MM.1S (cell line): Measurements from ENCODE around the gene C2.

Experiments used
- EZH2 ChIP-seq: fragments of 300-600 bp; sonication (generic); optimal IDR thresholded peaks from 2 replicates; pipeline ENCODE3; 2017; ENCODE audit warnings: low read depth, mild to moderate bottlenecking, antibody characterized with exemption, low read length, mixed read lengths
- EZH2phosphoT487 ChIP-seq: fragments of 300-600 bp; sonication (generic); IDR thresholded peaks from 2 replicates; pipeline ENCODE4 v1.6.1; 2018; ENCODE audit warnings: antibody characterized with exemption, low read length
- TF ChIP-seq, protein P1 (sequence below): fragments of 300-600 bp; sonication (generic); IDR thresholded peaks from 2 replicates; pipeline ENCODE4 v1.5.1; 2016; ENCODE audit warnings: antibody characterized with exemption, low read length, mixed read lengths

DNA sequence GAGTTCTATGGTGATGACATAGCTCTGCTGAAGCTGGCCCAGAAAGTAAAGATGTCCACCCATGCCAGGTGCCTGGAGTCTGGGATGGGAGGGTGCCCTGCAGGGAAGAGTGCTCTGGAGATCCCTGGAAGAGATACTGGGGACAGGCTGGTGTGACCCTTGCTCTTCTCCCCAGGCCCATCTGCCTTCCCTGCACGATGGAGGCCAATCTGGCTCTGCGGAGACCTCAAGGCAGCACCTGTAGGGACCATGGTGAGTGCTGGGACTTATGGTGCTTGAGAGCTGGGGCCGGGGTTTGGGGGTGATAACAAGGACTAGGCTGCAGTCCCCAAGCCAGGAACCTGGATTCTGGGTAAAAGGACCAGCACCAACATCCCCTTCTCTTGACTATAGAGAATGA, 16.2 kb downstream of the C2 start:
- TF ChIP-seq, protein P1, sequence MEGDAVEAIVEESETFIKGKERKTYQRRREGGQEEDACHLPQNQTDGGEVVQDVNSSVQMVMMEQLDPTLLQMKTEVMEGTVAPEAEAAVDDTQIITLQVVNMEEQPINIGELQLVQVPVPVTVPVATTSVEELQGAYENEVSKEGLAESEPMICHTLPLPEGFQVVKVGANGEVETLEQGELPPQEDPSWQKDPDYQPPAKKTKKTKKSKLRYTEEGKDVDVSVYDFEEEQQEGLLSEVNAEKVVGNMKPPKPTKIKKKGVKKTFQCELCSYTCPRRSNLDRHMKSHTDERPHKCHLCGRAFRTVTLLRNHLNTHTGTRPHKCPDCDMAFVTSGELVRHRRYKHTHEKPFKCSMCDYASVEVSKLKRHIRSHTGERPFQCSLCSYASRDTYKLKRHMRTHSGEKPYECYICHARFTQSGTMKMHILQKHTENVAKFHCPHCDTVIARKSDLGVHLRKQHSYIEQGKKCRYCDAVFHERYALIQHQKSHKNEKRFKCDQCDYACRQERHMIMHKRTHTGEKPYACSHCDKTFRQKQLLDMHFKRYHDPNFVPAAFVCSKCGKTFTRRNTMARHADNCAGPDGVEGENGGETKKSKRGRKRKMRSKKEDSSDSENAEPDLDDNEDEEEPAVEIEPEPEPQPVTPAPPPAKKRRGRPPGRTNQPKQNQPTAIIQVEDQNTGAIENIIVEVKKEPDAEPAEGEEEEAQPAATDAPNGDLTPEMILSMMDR = no peak
- no peak for TF ChIP-seq EZH2
- no peak for TF ChIP-seq EZH2phosphoT487
